Ishikawa (cell line): ENCODE results near the gene EXOC4.

Experiments
- CEBPB ChIP-seq: IDR thresholded peaks from 2 replicates; pipeline ENCODE4 v1.6.1; 2012
- CREB1 ChIP-seq: IDR thresholded peaks from 2 replicates; pipeline ENCODE4 v1.6.1; 2012; ENCODE audit warnings: low read depth
- EGR1 ChIP-seq: IDR thresholded peaks from 2 replicates; pipeline ENCODE4 v1.6.1; 2012
- EP300 ChIP-seq: IDR thresholded peaks from 2 replicates; pipeline ENCODE4 v1.6.1; 2012; ENCODE audit warnings: borderline replicate concordance
- FOXM1 ChIP-seq: IDR thresholded peaks from 2 replicates; pipeline ENCODE4 v1.6.1; 2012; ENCODE audit warnings: low read depth, borderline replicate concordance
- MAX ChIP-seq: IDR thresholded peaks from 2 replicates; pipeline ENCODE4 v1.6.1; 2012
- NFIC ChIP-seq: IDR thresholded peaks from 2 replicates; pipeline ENCODE4 v1.6.1; 2012
- RAD21 ChIP-seq: IDR thresholded peaks from 2 replicates; pipeline ENCODE4 v1.6.1; 2012; ENCODE audit warnings: low read depth
- REST ChIP-seq: IDR thresholded peaks from 2 replicates; pipeline ENCODE4 v1.6.1; 2012; ENCODE audit warnings: low read depth, mild to moderate bottlenecking
- TAF1 ChIP-seq: IDR thresholded peaks from 2 replicates; pipeline ENCODE4 v1.6.1; 2012; ENCODE audit warnings: low read depth, mild to moderate bottlenecking
- TCF12 ChIP-seq: IDR thresholded peaks from 2 replicates; pipeline ENCODE4 v1.6.1; 2012; ENCODE audit warnings: low read depth
- TEAD4 ChIP-seq: IDR thresholded peaks from 2 replicates; pipeline ENCODE4 v1.6.1; 2012
- USF1 ChIP-seq: IDR thresholded peaks from 2 replicates; pipeline ENCODE4 v1.6.1; 2012
- YY1 ChIP-seq: IDR thresholded peaks from 2 replicates; pipeline ENCODE4 v1.6.1; 2012; ENCODE audit warnings: low read depth
- ZBTB7A ChIP-seq: IDR thresholded peaks from 2 replicates; pipeline ENCODE4 v1.6.1; 2012; ENCODE audit warnings: low read depth

Gene EXOC4

GRCh38 chr7:133602291-133602690, 349.4 kb downstream of the EXOC4 start:
- TF ChIP-seq TAF1 (no peak), REST (no peak), CEBPB (no peak), YY1 (no peak), NFIC (no peak), USF1 (no peak), FOXM1 (no peak), MAX (no peak), ZBTB7A (no peak)

- TF ChIP-seq FOXM1, result no peak
- TF ChIP-seq ZBTB7A, result no peak
- TF ChIP-seq TEAD4, result no peak
- TF ChIP-seq MAX, result no peak
- no peak for TF ChIP-seq CREB1
- TF ChIP-seq NFIC, result no peak
- TF ChIP-seq USF1, result no peak
- no peak for TF ChIP-seq TCF12
- no peak for TF ChIP-seq EGR1
Measured at GRCh38 chr7:133606991-133607390, 354.1 kb downstream of the EXOC4 start.

- TF ChIP-seq RAD21 (no peak), YY1 (no peak), USF1 (no peak), ZBTB7A (no peak), REST (no peak), TCF12 (no peak), CREB1 (no peak), TAF1 (no peak), EGR1 (no peak), EP300 (no peak), NFIC (no peak), FOXM1 (no peak), MAX (no peak)
Measured at GRCh38 chr7:133609806-133610205, 356.9 kb downstream of the EXOC4 start.

- TF ChIP-seq TEAD4 (no peak), MAX (no peak), REST (no peak), CREB1 (no peak), EGR1 (no peak), FOXM1 (no peak), ZBTB7A (no peak), EP300 (no peak), USF1 (no peak), YY1 (no peak), NFIC (no peak), CEBPB (no peak), TAF1 (no peak), RAD21 (no peak), TCF12 (no peak)
Measured at GRCh38 chr7:133611955-133612354, 359.1 kb downstream of the EXOC4 start.
